Tibial nerve (tissue), 4 donors: ENCODE results near the gene BRI3. TPM values are rescaled to one million over a fixed set of nuclear protein-coding genes. Genes with fewer than 3 reads are reported as not detected.

Source experiments
- DNase-seq, 2 donors: peaks; one replicate each; pipeline ENCODE4 v3.0.0-alpha.2; 2019; ENCODE audit warnings: low spot score in 2 of 2
- H3K27ac ChIP-seq, 4 donors: fragments of 200-600 bp; sonication (generic) in 3 of 4; one replicate each; pipeline ENCODE4 v1.5.1; 2017 to 2019; ENCODE audit warnings: mild to moderate bottlenecking in 1 of 4
- H3K27me3 ChIP-seq, 2 donors: fragments of 200-600 bp; sonication (generic) in 1 of 2; one replicate each; pipeline versions ENCODE4 v1.5.1 to v1.6.0; 2017 to 2019
- H3K36me3 ChIP-seq, 3 donors: fragments of 200-600 bp; sonication (generic); one replicate each; pipeline ENCODE4 v1.5.1; 2018 to 2019
- H3K4me1 ChIP-seq, 4 donors: fragments of 200-600 bp; sonication (generic) in 3 of 4; one replicate each; pipeline ENCODE4 v1.5.1; 2017 to 2019
- H3K4me3 ChIP-seq, 4 donors: fragments of 200-600 bp; sonication (generic) in 3 of 4; one replicate each; pipeline ENCODE4 v1.5.1; 2017 to 2019; ENCODE audit warnings: mild to moderate bottlenecking in 1 of 4, moderate library complexity in 1 of 4
- H3K9me3 ChIP-seq, 4 donors: fragments of 200-600 bp; sonication (generic) in 3 of 4; one replicate each; pipeline ENCODE4 v1.5.1; 2017 to 2019
- EP300 ChIP-seq, 2 donors: sonication (generic); formaldehyde crosslinking; IDR thresholded peaks; one replicate each; pipeline ENCODE4 v1.6.1; 2017; ENCODE audit warnings: antibody characterized with exemption in 2 of 2, mild to moderate bottlenecking in 1 of 2
- POLR2A ChIP-seq, 2 donors: fragments of 450-650 bp; IDR thresholded peaks; one replicate each; pipeline ENCODE4 v1.6.1; 2017; ENCODE audit warnings: antibody characterized with exemption in 2 of 2, mild to moderate bottlenecking in 2 of 2, moderate library complexity in 2 of 2
- WGBS, 2 donors: methylation state at CpG; one replicate each; pipeline ENCODE4 v1.1.5; 2018; 5-methylcytosine and 5-hydroxymethylcytosine counted together
- total RNA-seq, 4 donors: library from RNA; depleted of rRNA; stranded (reverse); fragments of >200 nt; gene quantifications; one replicate each; pipeline ENCODE4 v1.1.0, GENCODE V29; 2016
- TF ChIP-seq, protein P1 (sequence below), 5 experiments: fragments of 200-600 bp in 3 of 5; fragments of 450-650 bp in 2 of 5; sonication (generic) in 3 of 5; IDR thresholded peaks; one replicate each; pipeline ENCODE4 v1.5.1; 2016 to 2019; ENCODE audit warnings: antibody characterized with exemption in 5 of 5, mild to moderate bottlenecking in 3 of 5, moderate library complexity in 2 of 5

The BRI3 gene
- total RNA-seq, 4 donors from 2014 or later = 33.5 to 69.0 (median 44.3) TPM

DNA sequence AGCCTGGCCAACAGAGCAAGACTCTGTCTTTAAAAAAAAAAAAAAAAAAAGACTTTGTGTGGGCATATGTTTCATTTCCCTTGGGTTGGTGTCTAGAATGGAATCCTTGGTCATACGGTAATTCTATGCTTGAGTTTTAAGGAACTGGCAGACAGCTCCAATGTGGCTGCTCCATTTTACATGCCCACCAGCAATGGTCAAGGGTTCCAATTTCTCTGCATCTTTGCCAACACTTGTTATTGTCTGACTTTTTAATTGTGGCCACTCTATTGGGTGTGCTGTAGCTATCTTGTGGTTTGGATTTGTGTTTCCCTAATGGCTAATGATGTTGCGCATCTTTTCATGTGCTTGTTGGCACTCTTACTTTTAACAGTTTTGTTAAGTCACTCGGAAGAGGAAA is 57.6 kb downstream of the BRI3 start:
- TF ChIP-seq, protein P1, sequence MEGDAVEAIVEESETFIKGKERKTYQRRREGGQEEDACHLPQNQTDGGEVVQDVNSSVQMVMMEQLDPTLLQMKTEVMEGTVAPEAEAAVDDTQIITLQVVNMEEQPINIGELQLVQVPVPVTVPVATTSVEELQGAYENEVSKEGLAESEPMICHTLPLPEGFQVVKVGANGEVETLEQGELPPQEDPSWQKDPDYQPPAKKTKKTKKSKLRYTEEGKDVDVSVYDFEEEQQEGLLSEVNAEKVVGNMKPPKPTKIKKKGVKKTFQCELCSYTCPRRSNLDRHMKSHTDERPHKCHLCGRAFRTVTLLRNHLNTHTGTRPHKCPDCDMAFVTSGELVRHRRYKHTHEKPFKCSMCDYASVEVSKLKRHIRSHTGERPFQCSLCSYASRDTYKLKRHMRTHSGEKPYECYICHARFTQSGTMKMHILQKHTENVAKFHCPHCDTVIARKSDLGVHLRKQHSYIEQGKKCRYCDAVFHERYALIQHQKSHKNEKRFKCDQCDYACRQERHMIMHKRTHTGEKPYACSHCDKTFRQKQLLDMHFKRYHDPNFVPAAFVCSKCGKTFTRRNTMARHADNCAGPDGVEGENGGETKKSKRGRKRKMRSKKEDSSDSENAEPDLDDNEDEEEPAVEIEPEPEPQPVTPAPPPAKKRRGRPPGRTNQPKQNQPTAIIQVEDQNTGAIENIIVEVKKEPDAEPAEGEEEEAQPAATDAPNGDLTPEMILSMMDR (IDR thresholded peaks at IDR 0.05) = no peak
- TF ChIP-seq EP300 (IDR thresholded peaks at IDR 0.05) (no peak), POLR2A (IDR thresholded peaks at IDR 0.05) (no peak)
- H3K4me1 ChIP-seq = no peaks in the 10 kb centered on the region

DNA sequence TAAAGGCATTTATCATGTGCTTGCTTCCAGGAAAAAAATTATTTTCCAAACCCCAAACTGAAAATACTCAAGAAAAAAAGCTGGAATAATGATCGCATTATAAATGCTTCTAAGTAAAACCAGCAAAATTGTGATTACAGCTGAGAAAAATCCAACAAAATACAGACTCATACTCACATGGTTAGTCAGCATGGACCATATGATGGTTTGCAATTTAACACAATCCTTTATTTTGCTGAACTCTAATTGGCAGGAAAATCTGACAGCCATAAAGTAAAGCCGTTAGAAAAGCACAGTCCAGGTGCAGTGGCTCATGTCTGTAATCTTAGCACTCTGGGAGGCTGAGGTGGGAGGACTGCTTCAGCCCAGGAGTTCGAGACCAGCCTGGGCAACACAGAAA is 59.6 kb downstream of the BRI3 start:
- H3K27me3 ChIP-seq = no peaks in the 10 kb centered on the region
- no peak overlapping the region for H3K27ac ChIP-seq
- no peak for DNase-seq
- H3K9me3 ChIP-seq = peaks cover 0 to 8% (median 0%) of the 10 kb centered on the region in 4 donors
- no peak for TF ChIP-seq POLR2A (IDR thresholded peaks at IDR 0.05)
- TF ChIP-seq EP300 (IDR thresholded peaks at IDR 0.05) = no peak
- TF ChIP-seq, protein P1 (IDR thresholded peaks at IDR 0.05) = no peak
- H3K4me3 ChIP-seq = no peak overlapping the region
- H3K36me3 ChIP-seq = no peaks in the 10 kb centered on the region
- no peaks in the 10 kb centered on the region for H3K4me1 ChIP-seq
- 66 to 71% methylated on average over 3 of the region's 3 CpGs for WGBS, 2 donors

More for the DNA sequence above, 57.6 kb downstream of the BRI3 start:
- H3K27ac ChIP-seq = no peak overlapping the region
- H3K27me3 ChIP-seq = no peaks in the 10 kb centered on the region
- DNase-seq = no peak
- peaks cover 0 to 8% (median 0%) of the 10 kb centered on the region in 4 donors for H3K9me3 ChIP-seq
- H3K36me3 ChIP-seq = no peaks in the 10 kb centered on the region
- H3K4me3 ChIP-seq = no peak overlapping the region
- 94 to 96% methylated on average over 3 of the region's 3 CpGs for WGBS, 2 donors

Other genes starting within 250 kb of the BRI3 start
- 10 to 100 TPM; 10.4 to 14.4 (median 12.3) TPM for gene LMTK2, start 174.8 kb upstream of the BRI3 start, total RNA-seq
- gene BHLHA15, start 70.2 kb upstream of the BRI3 start, total RNA-seq = not detected
- 10 to 100 TPM; 30.8 to 72.6 (median 41.2) TPM for gene TECPR1, start 29.5 kb upstream of the BRI3 start, total RNA-seq
- gene BAIAP2L1, start 119.4 kb downstream of the BRI3 start, total RNA-seq = 1 to 10 TPM in 3 of 4 donors, under 1 TPM in 1; 0.42 to 2.7 (median 1.7) TPM